IMR-90 (cell line): ENCODE measurements around the gene L1CAM. TPM values are rescaled to one million over a fixed set of nuclear protein-coding genes. Genes with fewer than 3 reads are reported as not detected.

Experiments
- ATAC-seq: fragments of 200-7000 bp; cut with Tn5 transposase; 2 replicates; pipeline ENCODE4 v1.9.1; 2020; ENCODE audit warnings: low read depth, mild to moderate bottlenecking, moderate library complexity
- BruUV-seq: library from RNA; stranded (reverse); fragments of 400-500 nt; replicated peaks from 2 replicates; lab custom pipeline; 2021; lab: Mats Ljungman, UMichigan
- CTCF ChIA-PET: fragments of 300-600 bp; formaldehyde crosslinking; extraction: SDS; loops from one replicate; lab custom pipeline; 2021; ENCODE audit warnings: antibody characterized with exemption; lab: Yijun Ruan, JAX
- POLR2A ChIA-PET: fragments of 300-600 bp; sonication (Branson Sonifier 250); formaldehyde crosslinking; loops from one replicate; lab custom pipeline; 2022; ENCODE audit warnings: antibody characterized with exemption; ENCODE audit not compliant: unreplicated experiment; lab: Charles Lee
- DNase-seq: peaks from one replicate; pipeline ENCODE4 v3.0.0; 2013
- H2AFZ ChIP-seq: replicated peaks from 2 replicates; pipeline ENCODE3; 2013; ENCODE audit warnings: low read length, mild to moderate bottlenecking; ENCODE audit not compliant: poor library complexity
- H2AK5ac ChIP-seq: 2 replicates; pipeline ENCODE4 v1.6.1; 2013; ENCODE audit warnings: low read depth, low read length, inconsistent platforms
- H2AK9ac ChIP-seq: replicated peaks from 2 replicates; pipeline ENCODE3; 2013; ENCODE audit warnings: mild to moderate bottlenecking, low read depth, low read length, moderate library complexity; ENCODE audit not compliant: poor library complexity
- H2BK120ac ChIP-seq: 2 replicates; pipeline ENCODE4 v1.6.1; 2013; ENCODE audit warnings: low read depth, low read length, inconsistent platforms
- H2BK15ac ChIP-seq: 3 replicates; pipeline ENCODE4 v1.6.1; 2013; ENCODE audit warnings: low read depth, low read length, inconsistent platforms
- H2BK20ac ChIP-seq: 2 replicates; pipeline ENCODE4 v1.6.1; 2013; ENCODE audit warnings: low read depth, mild to moderate bottlenecking, inconsistent platforms, low read length, moderate library complexity
- H2BK5ac ChIP-seq: 2 replicates; pipeline ENCODE4 v1.6.1; 2013; ENCODE audit warnings: mild to moderate bottlenecking, low read depth, low read length, inconsistent platforms; ENCODE audit not compliant: poor library complexity, severe bottlenecking
- H3K14ac ChIP-seq: replicated peaks from 2 replicates; pipeline ENCODE4 v1.6.1; 2013; ENCODE audit warnings: low read depth, low read length, inconsistent platforms
- H3K18ac ChIP-seq: 2 replicates; pipeline ENCODE4 v1.6.1; 2013; ENCODE audit warnings: low read depth, low read length, control low read depth
- H3K23ac ChIP-seq: 2 replicates; pipeline ENCODE4 v1.6.1; 2013; ENCODE audit warnings: low read depth, low read length, inconsistent platforms
- H3K27ac ChIP-seq: 2 replicates; pipeline ENCODE4 v1.5.1; 2013; ENCODE audit warnings: mild to moderate bottlenecking, control low read depth, low read length; ENCODE audit not compliant: insufficient read depth
- H3K27me3 ChIP-seq: 2 replicates; pipeline ENCODE4 v1.6.1; 2013; ENCODE audit warnings: low read length; ENCODE audit not compliant: control insufficient read depth, insufficient read depth
- H3K36me3 ChIP-seq: 2 replicates; pipeline ENCODE4 v1.6.1; 2013; ENCODE audit warnings: low read length, mixed read lengths; ENCODE audit not compliant: control insufficient read depth, insufficient read depth
- H3K4ac ChIP-seq: 2 replicates; pipeline ENCODE4 v1.6.1; 2013; ENCODE audit warnings: low read depth, low read length, inconsistent platforms
- H3K4me1 ChIP-seq: 2 replicates; pipeline ENCODE4 v1.6.1; 2013; ENCODE audit warnings: low read length, mixed read lengths; ENCODE audit not compliant: control insufficient read depth, insufficient read depth
- H3K4me2 ChIP-seq: 2 replicates; pipeline ENCODE4 v1.6.1; 2013; ENCODE audit warnings: low read depth, mild to moderate bottlenecking, control low read depth, low read length, moderate library complexity
- H3K4me3 ChIP-seq: 2 replicates; pipeline ENCODE4 v1.5.1; 2013; ENCODE audit warnings: low read depth, mild to moderate bottlenecking, control low read depth, low read length, moderate library complexity; ENCODE audit not compliant: insufficient read depth
- H3K56ac ChIP-seq: 2 replicates; pipeline ENCODE4 v1.6.1; 2013; ENCODE audit warnings: low read length, inconsistent platforms; ENCODE audit not compliant: insufficient read depth; ENCODE audit errors: extremely low read depth
- H3K79me1 ChIP-seq, 2 experiments: 2 replicates each; pipeline ENCODE4 v1.6.1; 2013; ENCODE audit warnings: low read length in 2 of 2, inconsistent platforms in 1 of 2, low read depth in 1 of 2
- H3K9ac ChIP-seq: 2 replicates; pipeline ENCODE4 v1.6.1; 2013; ENCODE audit warnings: low read depth, low read length, control low read depth
- H3K9me1 ChIP-seq: 2 replicates; pipeline ENCODE4 v1.6.1; 2013; ENCODE audit warnings: low read length, inconsistent platforms; ENCODE audit not compliant: insufficient read depth
- H3K9me3 ChIP-seq: 2 replicates; pipeline ENCODE4 v1.6.1; 2013; ENCODE audit warnings: low read length; ENCODE audit not compliant: control insufficient read depth, insufficient read depth
- H4K20me1 ChIP-seq: 2 replicates; pipeline ENCODE4 v1.6.1; 2013; ENCODE audit warnings: low read length, inconsistent platforms; ENCODE audit not compliant: insufficient read depth
- H4K5ac ChIP-seq: 2 replicates; pipeline ENCODE4 v1.6.1; 2013; ENCODE audit warnings: mild to moderate bottlenecking, low read depth, low read length, control low read depth
- H4K8ac ChIP-seq, 2 experiments: 2 replicates each; pipeline ENCODE4 v1.6.1; 2013; ENCODE audit warnings: low read depth in 2 of 2, low read length in 2 of 2, control low read depth in 1 of 2, inconsistent platforms in 1 of 2
- H4K91ac ChIP-seq: 2 replicates; pipeline ENCODE4 v1.6.1; 2013; ENCODE audit warnings: low read depth, low read length, inconsistent platforms; ENCODE audit not compliant: insufficient read depth
- BHLHE40 ChIP-seq: fragments of 150-350 bp; IDR thresholded peaks from 2 replicates; pipeline ENCODE4 v1.6.1; 2016; ENCODE audit warnings: mild to moderate bottlenecking, low read depth, low read length
- CEBPB ChIP-seq: IDR thresholded peaks from 2 replicates; pipeline ENCODE4 v1.6.1; 2012; ENCODE audit warnings: low read depth, low read length, improper control_type of control experiment
- CHD1 ChIP-seq: IDR thresholded peaks from 2 replicates; pipeline ENCODE4 v1.6.1; 2012; ENCODE audit warnings: low read depth, low read length, improper control_type of control experiment
- CTCF ChIP-seq: conservative IDR thresholded peaks from 2 replicates; pipeline ENCODE4 v1.5.1; 2012; ENCODE audit warnings: mild to moderate bottlenecking, low read depth, low read length, improper control_type of control experiment
- ELK1 ChIP-seq: fragments of 150-350 bp; IDR thresholded peaks from 2 replicates; pipeline ENCODE4 v1.6.1; 2016; ENCODE audit warnings: low read depth, mild to moderate bottlenecking, low read length, moderate library complexity, borderline replicate concordance
- FOS ChIP-seq: fragments of 150-350 bp; IDR thresholded peaks from 2 replicates; pipeline ENCODE4 v1.6.1; 2016; ENCODE audit warnings: low read depth, low read length
- MAFK ChIP-seq: IDR thresholded peaks from 2 replicates; pipeline ENCODE4 v1.6.1; 2012; ENCODE audit warnings: low read depth, low read length, improper control_type of control experiment
- MAZ ChIP-seq: IDR thresholded peaks from 2 replicates; pipeline ENCODE4 v1.6.1; 2012; ENCODE audit warnings: low read depth, mild to moderate bottlenecking, low read length, improper control_type of control experiment, moderate library complexity, borderline replicate concordance
- MXI1 ChIP-seq: IDR thresholded peaks from 2 replicates; pipeline ENCODE4 v1.6.1; 2012; ENCODE audit warnings: low read depth, mild to moderate bottlenecking, low read length, moderate library complexity, borderline replicate concordance
- NFE2L2 ChIP-seq: fragments of 150-350 bp; IDR thresholded peaks from 2 replicates; pipeline ENCODE4 v1.6.1; 2016; ENCODE audit warnings: low read depth, mild to moderate bottlenecking, low read length
- POLR2A ChIP-seq: IDR thresholded peaks from 2 replicates; pipeline ENCODE4 v1.6.1; 2012; ENCODE audit warnings: mild to moderate bottlenecking, low read depth, low read length
- RAD21 ChIP-seq: IDR thresholded peaks from 2 replicates; pipeline ENCODE4 v1.6.1; 2012; ENCODE audit warnings: low read length, improper control_type of control experiment
- RCOR1 ChIP-seq: IDR thresholded peaks from 2 replicates; pipeline ENCODE4 v1.6.1; 2012; ENCODE audit warnings: mild to moderate bottlenecking, low read length, improper control_type of control experiment; ENCODE audit not compliant: insufficient replicate concordance
- RFX5 ChIP-seq: IDR thresholded peaks from 2 replicates; pipeline ENCODE4 v1.8.0; 2012; ENCODE audit warnings: low read depth, mild to moderate bottlenecking, low read length, moderate library complexity
- SMC3 ChIP-seq: fragments of 150-350 bp; IDR thresholded peaks from 2 replicates; pipeline ENCODE4 v1.6.1; 2016; ENCODE audit warnings: low read depth, mild to moderate bottlenecking, antibody characterized with exemption, low read length, moderate library complexity
- USF2 ChIP-seq: fragments of 150-350 bp; IDR thresholded peaks from 2 replicates; pipeline ENCODE4 v1.6.1; 2017; ENCODE audit warnings: mild to moderate bottlenecking, antibody characterized with exemption, low read length, low read depth
- WGBS, 2 experiments: methylation state at CpG; one replicate each; pipeline versions ENCODE4 v1.1.5 to v1.1.7; 2013; ENCODE audit warnings: missing lambda C conversion rate in 2 of 2; ENCODE audit not compliant: insufficient read length in 1 of 2; ENCODE audit errors: extremely low coverage in 2 of 2; 5-methylcytosine and 5-hydroxymethylcytosine counted together
- dilution Hi-C: fragments of 300-500 bp; cut with HindIII; formaldehyde crosslinking; loops from one replicate; pipeline ENCODE4 v1.14.3; 2018; ENCODE audit warnings: low sequenced_read_pairs; ENCODE audit not compliant: unreplicated experiment
- in situ Hi-C: fragments of 300-500 bp; cut with MboI; formaldehyde crosslinking; loops from 3 replicates; pipeline ENCODE4 v1.14.3; 2019; ENCODE audit warnings: low sequenced_read_pairs, inconsistent platforms, mixed read lengths
- intact Hi-C: fragments of 100-400 bp; cut with micrococcal nuclease; formaldehyde crosslinking; loops from 2 replicates; pipeline ENCODE4 v1.10.0; 2022
- polyA plus RNA-seq, 3 experiments: library from polyadenylated mRNA; depleted of rRNA; stranded (reverse); fragments of >200 nt; gene quantifications; 2 replicates each; pipeline ENCODE4 v1.2.3, GENCODE V29; 2012; ENCODE audit warnings: low replicate concordance in 1 of 3
- total RNA-seq: library from RNA; depleted of rRNA; stranded (reverse); fragments of >200 nt; gene quantifications from 2 replicates; pipeline ENCODE4 v1.2.3, GENCODE V29; 2012

The L1CAM gene
- total and polyA plus RNA-seq, 2 of the 4 experiments (the other 2 are of a cell fraction) = 0.36 to 1.9 TPM

GRCh38 chrX:153929576-153929975 is 43.6 kb upstream of the L1CAM start:
- DNase-seq (no peak), ATAC-seq (no peak)
- H3K9me1 ChIP-seq = no peaks in the 10 kb centered on the region; the same call in 1 of the 2 replicates
- intact Hi-C loops = loop anchor here (5.0 kb wide), 1 partner anchor 137 kb away; the partner anchor contains the start of genes IDH3G and SSR4
- no peak overlapping the region for H4K8ac ChIP-seq
- no peak overlapping the region for H3K4me3 ChIP-seq
- no peak overlapping the region for H2BK15ac ChIP-seq
- no peak overlapping the region for H2AK5ac ChIP-seq
- no peak overlapping the region for H2BK20ac ChIP-seq
- 100% methylated on average over 1 of the region's 10 CpGs; no CpG with 5 or more reads in 1 of the 2 experiments for WGBS, 2 experiments
- POLR2A ChIA-PET = no interaction called here
- H2AFZ ChIP-seq = no peak overlapping the region
- H3K36me3 ChIP-seq = peaks cover 23% of the 10 kb centered on the region
- no peaks in the 10 kb centered on the region for H3K9me3 ChIP-seq
- no peak overlapping the region for H3K9ac ChIP-seq
- H4K5ac ChIP-seq = no peak overlapping the region
- no peaks in the 10 kb centered on the region; the same call in 1 of the 2 replicates for H3K27me3 ChIP-seq
- no peak overlapping the region for H4K91ac ChIP-seq
- BruUV-seq = no TSS peak
- H3K4ac ChIP-seq = no peak overlapping the region
- H2BK5ac ChIP-seq = no peak overlapping the region
- CTCF ChIA-PET = no interaction called here
- TF ChIP-seq USF2 (no peak), SMC3 (no peak), ELK1 (no peak), MAZ (no peak), CEBPB (no peak), RFX5 (no peak), NFE2L2 (no peak), BHLHE40 (no peak), RCOR1 (no peak), CTCF (no peak), CHD1 (no peak), FOS (no peak), MXI1 (no peak), RAD21 (no peak), POLR2A (no peak), MAFK (no peak)
- H4K20me1 ChIP-seq = peaks cover 20% of the 10 kb centered on the region
- H2BK120ac ChIP-seq = no peak overlapping the region
- H3K18ac ChIP-seq = no peak overlapping the region
- dilution Hi-C loops = no loop called here
- H2AK9ac ChIP-seq = no peak overlapping the region
- H3K4me2 ChIP-seq = no peak overlapping the region
- no peak overlapping the region for H3K23ac ChIP-seq
- peaks cover 2% of the 10 kb centered on the region for H3K4me1 ChIP-seq
- no peak overlapping the region for H3K14ac ChIP-seq
- no peak overlapping the region for H3K27ac ChIP-seq
- peaks cover 4 to 16% of the 10 kb centered on the region in 2 experiments; a peak in 2 of 4 replicates for H3K79me1 ChIP-seq
- no peak overlapping the region for H3K56ac ChIP-seq
- in situ Hi-C loops = no loop called here
